ENCODE results near the gene DNAJB14. TPM values are rescaled to one million over a fixed set of nuclear protein-coding genes. Genes with fewer than 3 reads are reported as not detected.

The DNAJB14 gene
- total and polyA plus RNA-seq, 2 donors (not counting 1 experiment from before 2014, with no cell fraction given): 25.1 to 41.5 TPM

DNA sequence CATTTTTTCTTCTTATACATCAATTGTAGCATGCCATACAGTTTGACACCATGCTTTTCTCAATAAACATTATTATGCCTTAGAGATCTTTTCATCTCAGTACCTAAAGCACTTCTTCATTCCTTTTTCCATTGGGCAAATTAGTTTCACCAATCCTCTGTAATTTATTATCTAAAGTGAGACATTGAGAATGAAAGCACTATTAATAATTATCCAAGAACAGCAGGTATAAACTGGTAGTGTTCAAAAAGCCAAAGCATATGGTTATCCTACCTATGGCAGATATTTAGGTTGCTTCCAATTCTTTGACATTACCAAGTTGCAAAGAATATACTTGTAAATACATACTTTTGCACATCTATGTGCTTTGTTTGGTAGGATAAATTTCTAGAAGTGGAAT is 67.8 kb downstream of the DNAJB14 start:
- no peak overlapping the region for H3K4me3 ChIP-seq (replicated peaks in 1 of 4; ENCODE audit: control extremely low read depth in 1 of 4, insufficient read depth in 1 of 4, low read depth in 3 of 4, low read length in 4 of 4)
- peaks cover 7% of the 10 kb centered on the region for H3K36me3 ChIP-seq (ENCODE audit: control insufficient read depth, insufficient read depth, low read length)
- H3K4me2 ChIP-seq (ENCODE audit: extremely low read depth, insufficient read depth, low read length): no peak overlapping the region
- no peaks in the 10 kb centered on the region for H3K4me1 ChIP-seq (ENCODE audit: control insufficient read depth, extremely low read depth, insufficient read depth, low read length)
- no peak for TF ChIP-seq EZH2 (IDR thresholded peaks at IDR 0.05; ENCODE audit: low read length, missing control alignments)
- TF ChIP-seq, protein P1, sequence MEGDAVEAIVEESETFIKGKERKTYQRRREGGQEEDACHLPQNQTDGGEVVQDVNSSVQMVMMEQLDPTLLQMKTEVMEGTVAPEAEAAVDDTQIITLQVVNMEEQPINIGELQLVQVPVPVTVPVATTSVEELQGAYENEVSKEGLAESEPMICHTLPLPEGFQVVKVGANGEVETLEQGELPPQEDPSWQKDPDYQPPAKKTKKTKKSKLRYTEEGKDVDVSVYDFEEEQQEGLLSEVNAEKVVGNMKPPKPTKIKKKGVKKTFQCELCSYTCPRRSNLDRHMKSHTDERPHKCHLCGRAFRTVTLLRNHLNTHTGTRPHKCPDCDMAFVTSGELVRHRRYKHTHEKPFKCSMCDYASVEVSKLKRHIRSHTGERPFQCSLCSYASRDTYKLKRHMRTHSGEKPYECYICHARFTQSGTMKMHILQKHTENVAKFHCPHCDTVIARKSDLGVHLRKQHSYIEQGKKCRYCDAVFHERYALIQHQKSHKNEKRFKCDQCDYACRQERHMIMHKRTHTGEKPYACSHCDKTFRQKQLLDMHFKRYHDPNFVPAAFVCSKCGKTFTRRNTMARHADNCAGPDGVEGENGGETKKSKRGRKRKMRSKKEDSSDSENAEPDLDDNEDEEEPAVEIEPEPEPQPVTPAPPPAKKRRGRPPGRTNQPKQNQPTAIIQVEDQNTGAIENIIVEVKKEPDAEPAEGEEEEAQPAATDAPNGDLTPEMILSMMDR (conservative IDR thresholded peaks at IDR 0.05 in 1 of 2, IDR thresholded peaks at IDR 0.05 in 1 of 2; ENCODE audit: low read depth in 1 of 2, low read length in 2 of 2): no peak
- no peaks in the 10 kb centered on the region for H3K9me3 ChIP-seq (ENCODE audit: control insufficient read depth, insufficient read depth, low read depth, low read length)
- DNase-seq (ENCODE audit: low read depth in 2 of 2): no peak
- H4K20me1 ChIP-seq (ENCODE audit: control insufficient read depth, extremely low read depth, insufficient read depth, low read length): no peaks in the 10 kb centered on the region
- H3K27me3 ChIP-seq (ENCODE audit: control insufficient read depth, insufficient read depth, low read length): no peaks in the 10 kb centered on the region
- no peak overlapping the region for H3K9ac ChIP-seq (ENCODE audit: insufficient read depth, low read length)
- no peak overlapping the region for H2AFZ ChIP-seq (ENCODE audit: low read length)
- no peaks in the 10 kb centered on the region for H3K79me2 ChIP-seq (ENCODE audit: control insufficient read depth, insufficient read depth, low read length)
- no peak overlapping the region for H3K27ac ChIP-seq (ENCODE audit: insufficient read depth, low read length)

DNA sequence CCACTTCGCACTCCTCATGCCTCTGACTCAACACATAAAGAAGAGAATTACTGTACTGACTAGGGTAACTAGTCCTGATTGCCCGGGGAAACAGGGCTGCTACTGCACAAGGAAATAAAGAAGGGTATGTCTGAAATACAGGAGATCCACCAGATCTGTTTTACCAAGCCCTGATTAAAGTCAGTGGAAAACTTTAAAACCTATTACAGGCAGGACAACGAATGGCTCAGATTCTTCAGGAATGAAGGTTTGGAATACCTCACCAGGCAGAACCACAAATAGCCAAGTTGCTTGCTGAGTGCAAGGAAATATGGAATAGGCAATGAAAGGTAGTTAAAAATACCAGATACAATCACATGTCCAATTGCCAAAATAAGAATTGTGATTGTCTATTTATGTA is 69.5 kb downstream of the DNAJB14 start:
- no peaks in the 10 kb centered on the region for H3K4me1 ChIP-seq (ENCODE audit: control insufficient read depth, extremely low read depth, insufficient read depth, low read length)
- H3K36me3 ChIP-seq (ENCODE audit: control insufficient read depth, insufficient read depth, low read length): peaks cover 7% of the 10 kb centered on the region
- no peak overlapping the region for H3K27ac ChIP-seq (ENCODE audit: insufficient read depth, low read length)
- H3K9me3 ChIP-seq (ENCODE audit: control insufficient read depth, insufficient read depth, low read depth, low read length): no peaks in the 10 kb centered on the region
- no peaks in the 10 kb centered on the region for H4K20me1 ChIP-seq (ENCODE audit: control insufficient read depth, extremely low read depth, insufficient read depth, low read length)
- no peaks in the 10 kb centered on the region for H3K27me3 ChIP-seq (ENCODE audit: control insufficient read depth, insufficient read depth, low read length)
- H3K4me2 ChIP-seq (ENCODE audit: extremely low read depth, insufficient read depth, low read length): no peak overlapping the region
- no peak overlapping the region for H3K9ac ChIP-seq (ENCODE audit: insufficient read depth, low read length)
- TF ChIP-seq EZH2 (IDR thresholded peaks at IDR 0.05; ENCODE audit: low read length, missing control alignments): no peak
- TF ChIP-seq, protein P1 (conservative IDR thresholded peaks at IDR 0.05 in 1 of 2, IDR thresholded peaks at IDR 0.05 in 1 of 2; ENCODE audit: low read depth in 1 of 2, low read length in 2 of 2): no peak
- peak in 1 of 2 donors; percentile 15 for DNase-seq (ENCODE audit: low read depth in 2 of 2)
- H3K79me2 ChIP-seq (ENCODE audit: control insufficient read depth, insufficient read depth, low read length): no peaks in the 10 kb centered on the region
- no peak overlapping the region for H3K4me3 ChIP-seq (replicated peaks in 1 of 4; ENCODE audit: control extremely low read depth in 1 of 4, insufficient read depth in 1 of 4, low read depth in 3 of 4, low read length in 4 of 4)
- no peak overlapping the region for H2AFZ ChIP-seq (ENCODE audit: low read length)

DNA sequence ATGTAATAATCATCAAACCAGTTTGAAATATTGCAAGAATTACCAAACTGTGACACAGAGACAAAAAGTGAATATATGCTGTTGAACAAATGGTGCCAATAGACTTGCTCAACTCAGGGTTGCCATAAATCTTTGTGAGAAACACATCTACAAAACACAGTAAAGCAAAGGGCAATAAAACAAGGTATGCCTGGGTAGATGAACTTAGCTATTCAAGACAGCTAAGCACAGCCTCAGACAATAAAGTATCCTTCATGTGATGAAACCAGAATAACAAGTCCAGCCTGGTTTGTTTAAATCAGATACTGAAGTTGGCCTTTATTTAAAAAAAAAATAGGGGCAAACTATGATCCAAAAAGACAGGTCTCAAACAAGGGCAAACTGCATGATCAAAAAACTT is 71.3 kb downstream of the DNAJB14 start:
- no peak for DNase-seq (ENCODE audit: low read depth in 2 of 2)

More for the DNA sequence above, 71.3 kb downstream of the DNAJB14 start:
- no peak overlapping the region for H3K27ac ChIP-seq (ENCODE audit: insufficient read depth, low read length)
- TF ChIP-seq EZH2 (IDR thresholded peaks at IDR 0.05; ENCODE audit: low read length, missing control alignments): no peak
- TF ChIP-seq, protein P1 (conservative IDR thresholded peaks at IDR 0.05 in 1 of 2, IDR thresholded peaks at IDR 0.05 in 1 of 2; ENCODE audit: low read depth in 1 of 2, low read length in 2 of 2): no peak
- H2AFZ ChIP-seq (ENCODE audit: low read length): no peak overlapping the region
- H3K4me3 ChIP-seq (replicated peaks in 1 of 4; ENCODE audit: control extremely low read depth in 1 of 4, insufficient read depth in 1 of 4, low read depth in 3 of 4, low read length in 4 of 4): no peak overlapping the region
- no peaks in the 10 kb centered on the region for H3K9me3 ChIP-seq (ENCODE audit: control insufficient read depth, insufficient read depth, low read depth, low read length)
- no peaks in the 10 kb centered on the region for H3K27me3 ChIP-seq (ENCODE audit: control insufficient read depth, insufficient read depth, low read length)
- peaks cover 6% of the 10 kb centered on the region for H3K36me3 ChIP-seq (ENCODE audit: control insufficient read depth, insufficient read depth, low read length)
- H4K20me1 ChIP-seq (ENCODE audit: control insufficient read depth, extremely low read depth, insufficient read depth, low read length): no peaks in the 10 kb centered on the region
- H3K9ac ChIP-seq (ENCODE audit: insufficient read depth, low read length): no peak overlapping the region
- no peak overlapping the region for H3K4me2 ChIP-seq (ENCODE audit: extremely low read depth, insufficient read depth, low read length)
- no peaks in the 10 kb centered on the region for H3K4me1 ChIP-seq (ENCODE audit: control insufficient read depth, extremely low read depth, insufficient read depth, low read length)
- no peaks in the 10 kb centered on the region for H3K79me2 ChIP-seq (ENCODE audit: control insufficient read depth, insufficient read depth, low read length)
